ENCODE data around the gene NLGN1.
A peak's percentile ranks its signal among the peaks of the same experiment; 100 is the strongest.

Gene NLGN1

GRCh38 chr3:174010907-174011306 lies 613.4 kb downstream of the NLGN1 start:
- no peak for DNase-seq (ENCODE audit: low read depth in 1 of 2, low spot score in 1 of 2)
- no peak for TF ChIP-seq JUND (IDR thresholded peaks at IDR 0.05; ENCODE audit: low read depth)
- in situ Hi-C loops (cut with HindIII; ENCODE audit: low pct_unique_long_range_greater_than_20kb, low sequenced_read_pairs), result no loop called here

- TF ChIP-seq JUND (IDR thresholded peaks at IDR 0.05; ENCODE audit: low read depth), result no peak
- in situ Hi-C loops (cut with HindIII; ENCODE audit: low pct_unique_long_range_greater_than_20kb, low sequenced_read_pairs), result no loop called here
- DNase-seq (ENCODE audit: low read depth in 1 of 2, low spot score in 1 of 2), result no peak
Measured at GRCh38 chr3:174016186-174016585, 618.6 kb downstream of the NLGN1 start.

- DNase-seq (ENCODE audit: low read depth in 1 of 2, low spot score in 1 of 2), result no peak
- in situ Hi-C loops (cut with HindIII; ENCODE audit: low pct_unique_long_range_greater_than_20kb, low sequenced_read_pairs), result no loop called here
- no peak for TF ChIP-seq JUND (IDR thresholded peaks at IDR 0.05; ENCODE audit: low read depth)
Measured at GRCh38 chr3:174020156-174020555, 622.6 kb downstream of the NLGN1 start.

GRCh38 chr3:174023421-174023820 lies 625.9 kb downstream of the NLGN1 start:
- no peak for DNase-seq (ENCODE audit: low read depth in 1 of 2, low spot score in 1 of 2)
- TF ChIP-seq JUND (IDR thresholded peaks at IDR 0.05; ENCODE audit: low read depth), result no peak
- in situ Hi-C loops (cut with HindIII; ENCODE audit: low pct_unique_long_range_greater_than_20kb, low sequenced_read_pairs), result no loop called here

GRCh38 chr3:174028673-174029072 lies 631.1 kb downstream of the NLGN1 start:
- in situ Hi-C loops (cut with HindIII; ENCODE audit: low pct_unique_long_range_greater_than_20kb, low sequenced_read_pairs), result no loop called here
- TF ChIP-seq JUND (IDR thresholded peaks at IDR 0.05; ENCODE audit: low read depth), result no peak
- no peak for DNase-seq (ENCODE audit: low read depth in 1 of 2, low spot score in 1 of 2)

GRCh38 chr3:174035328-174035886 lies 637.9 kb downstream of the NLGN1 start:
- DNase-seq (ENCODE audit: low read depth in 1 of 2, low spot score in 1 of 2), result no peak
- in situ Hi-C loops (cut with HindIII; ENCODE audit: low pct_unique_long_range_greater_than_20kb, low sequenced_read_pairs), result no loop called here
- TF ChIP-seq JUND (IDR thresholded peaks at IDR 0.05; ENCODE audit: low read depth), result no peak

GRCh38 chr3:174046311-174046710 lies 648.8 kb downstream of the NLGN1 start:
- DNase-seq (ENCODE audit: low read depth in 1 of 2, low spot score in 1 of 2), result peak in 1 of 2 experiments; percentile 34
- no peak for TF ChIP-seq JUND (IDR thresholded peaks at IDR 0.05; ENCODE audit: low read depth)
- in situ Hi-C loops (cut with HindIII; ENCODE audit: low pct_unique_long_range_greater_than_20kb, low sequenced_read_pairs), result no loop called here

- in situ Hi-C loops (cut with HindIII; ENCODE audit: low pct_unique_long_range_greater_than_20kb, low sequenced_read_pairs), result no loop called here
- DNase-seq (ENCODE audit: low read depth in 1 of 2, low spot score in 1 of 2), result no peak
- TF ChIP-seq JUND (IDR thresholded peaks at IDR 0.05; ENCODE audit: low read depth), result no peak
Measured at GRCh38 chr3:174049472-174049871, 651.9 kb downstream of the NLGN1 start.

GRCh38 chr3:174051191-174051590 lies 653.6 kb downstream of the NLGN1 start:
- in situ Hi-C loops (cut with HindIII; ENCODE audit: low pct_unique_long_range_greater_than_20kb, low sequenced_read_pairs), result no loop called here
- no peak for DNase-seq (ENCODE audit: low read depth in 1 of 2, low spot score in 1 of 2)
- no peak for TF ChIP-seq JUND (IDR thresholded peaks at IDR 0.05; ENCODE audit: low read depth)

GRCh38 chr3:174058804-174059203 lies 661.3 kb downstream of the NLGN1 start:
- DNase-seq (ENCODE audit: low read depth in 1 of 2, low spot score in 1 of 2), result no peak
- in situ Hi-C loops (cut with HindIII; ENCODE audit: low pct_unique_long_range_greater_than_20kb, low sequenced_read_pairs), result no loop called here
- TF ChIP-seq JUND (IDR thresholded peaks at IDR 0.05; ENCODE audit: low read depth), result no peak

- in situ Hi-C loops (cut with HindIII; ENCODE audit: low pct_unique_long_range_greater_than_20kb, low sequenced_read_pairs), result no loop called here
- no peak for DNase-seq (ENCODE audit: low read depth in 1 of 2, low spot score in 1 of 2)
- no peak for TF ChIP-seq JUND (IDR thresholded peaks at IDR 0.05; ENCODE audit: low read depth)
Measured at GRCh38 chr3:174060431-174060830, 662.9 kb downstream of the NLGN1 start.

GRCh38 chr3:174061162-174061561 lies 663.6 kb downstream of the NLGN1 start:
- DNase-seq (ENCODE audit: low read depth in 1 of 2, low spot score in 1 of 2), result no peak
- in situ Hi-C loops (cut with HindIII; ENCODE audit: low pct_unique_long_range_greater_than_20kb, low sequenced_read_pairs), result no loop called here
- TF ChIP-seq JUND (IDR thresholded peaks at IDR 0.05; ENCODE audit: low read depth), result no peak

- TF ChIP-seq JUND (IDR thresholded peaks at IDR 0.05; ENCODE audit: low read depth), result no peak
- in situ Hi-C loops (cut with HindIII; ENCODE audit: low pct_unique_long_range_greater_than_20kb, low sequenced_read_pairs), result no loop called here
- no peak for DNase-seq (ENCODE audit: low read depth in 1 of 2, low spot score in 1 of 2)
Measured at GRCh38 chr3:174061731-174062130, 664.2 kb downstream of the NLGN1 start.

- in situ Hi-C loops (cut with HindIII; ENCODE audit: low pct_unique_long_range_greater_than_20kb, low sequenced_read_pairs), result no loop called here
- no peak for TF ChIP-seq JUND (IDR thresholded peaks at IDR 0.05; ENCODE audit: low read depth)
- no peak for DNase-seq (ENCODE audit: low read depth in 1 of 2, low spot score in 1 of 2)
Measured at GRCh38 chr3:174062923-174063322, 665.4 kb downstream of the NLGN1 start.
